Measurements from ENCODE around the gene FAH. TPM values are rescaled to one million over a fixed set of nuclear protein-coding genes. Genes with fewer than 3 reads are reported as not detected.

Gene FAH
- polyA plus RNA-seq, 1 donor from 2014 or later: 3.1 TPM

DNA sequence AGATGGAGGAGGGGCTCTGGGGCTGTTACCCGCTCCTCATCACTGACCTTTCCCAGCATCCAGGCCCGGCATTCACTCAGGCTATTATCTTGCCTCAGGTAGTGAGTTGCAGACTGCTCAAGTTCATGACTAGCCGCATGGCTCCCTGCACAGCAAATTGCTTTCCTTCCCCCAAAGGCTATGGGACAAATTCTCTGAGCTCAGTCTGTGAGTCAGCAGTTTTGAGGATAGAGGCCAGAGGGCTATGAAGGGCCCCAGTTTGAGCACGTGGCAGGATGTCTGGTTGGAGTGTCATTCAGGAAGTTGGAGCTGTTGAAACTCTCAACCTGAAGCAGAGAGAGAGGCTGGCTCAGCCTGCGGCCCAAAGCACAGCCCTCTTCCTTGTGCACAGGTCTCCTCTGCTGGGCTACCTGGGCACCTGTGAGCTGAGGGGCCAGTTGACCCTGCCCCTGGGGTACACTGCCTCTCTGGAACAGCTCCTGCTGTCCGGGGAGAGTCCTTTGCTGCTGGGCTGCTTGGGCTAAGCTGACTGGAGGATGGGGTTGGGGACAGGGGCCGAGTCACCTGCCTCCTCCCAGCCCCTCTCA lies 7.9 kb downstream of the FAH start:
- H3K4me3 ChIP-seq (ENCODE audit: low read length): no peak overlapping the region
- H3K9me2 ChIP-seq (ENCODE audit: insufficient read depth, low read length): no peaks in the 10 kb centered on the region
- no peaks in the 10 kb centered on the region for H3K9me3 ChIP-seq (ENCODE audit: low read length)
- no peaks in the 10 kb centered on the region for H3K27me3 ChIP-seq (ENCODE audit: insufficient read depth, low read depth, low read length)
- no peak overlapping the region for H2AFZ ChIP-seq (ENCODE audit: low read depth, low read length)
- H3F3A ChIP-seq (ENCODE audit: insufficient read depth, low read length, poor library complexity, severe bottlenecking): no peaks in the 10 kb centered on the region
- no peak overlapping the region for H3K4me2 ChIP-seq (ENCODE audit: low read length)
- TF ChIP-seq, protein P1, sequence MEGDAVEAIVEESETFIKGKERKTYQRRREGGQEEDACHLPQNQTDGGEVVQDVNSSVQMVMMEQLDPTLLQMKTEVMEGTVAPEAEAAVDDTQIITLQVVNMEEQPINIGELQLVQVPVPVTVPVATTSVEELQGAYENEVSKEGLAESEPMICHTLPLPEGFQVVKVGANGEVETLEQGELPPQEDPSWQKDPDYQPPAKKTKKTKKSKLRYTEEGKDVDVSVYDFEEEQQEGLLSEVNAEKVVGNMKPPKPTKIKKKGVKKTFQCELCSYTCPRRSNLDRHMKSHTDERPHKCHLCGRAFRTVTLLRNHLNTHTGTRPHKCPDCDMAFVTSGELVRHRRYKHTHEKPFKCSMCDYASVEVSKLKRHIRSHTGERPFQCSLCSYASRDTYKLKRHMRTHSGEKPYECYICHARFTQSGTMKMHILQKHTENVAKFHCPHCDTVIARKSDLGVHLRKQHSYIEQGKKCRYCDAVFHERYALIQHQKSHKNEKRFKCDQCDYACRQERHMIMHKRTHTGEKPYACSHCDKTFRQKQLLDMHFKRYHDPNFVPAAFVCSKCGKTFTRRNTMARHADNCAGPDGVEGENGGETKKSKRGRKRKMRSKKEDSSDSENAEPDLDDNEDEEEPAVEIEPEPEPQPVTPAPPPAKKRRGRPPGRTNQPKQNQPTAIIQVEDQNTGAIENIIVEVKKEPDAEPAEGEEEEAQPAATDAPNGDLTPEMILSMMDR (IDR thresholded peaks at IDR 0.05; ENCODE audit: poor library complexity, severe bottlenecking): no peak
- TF ChIP-seq SMC3 (conservative IDR thresholded peaks at IDR 0.05; ENCODE audit: poor library complexity): no peak
- TF ChIP-seq EP300 (conservative IDR thresholded peaks at IDR 0.05; ENCODE audit: poor library complexity, severe bottlenecking): no peak
- no peak for TF ChIP-seq RAD21 (conservative IDR thresholded peaks at IDR 0.05)
- TF ChIP-seq MXI1 (conservative IDR thresholded peaks at IDR 0.05; ENCODE audit: poor library complexity, severe bottlenecking): no peak
- TF ChIP-seq EZH2 (IDR thresholded peaks at IDR 0.05; ENCODE audit: borderline replicate concordance, insufficient read depth, low read length, poor library complexity, severe bottlenecking): no peak
- TF ChIP-seq TAF1 (IDR thresholded peaks at IDR 0.05; ENCODE audit: low read depth): no peak
- TF ChIP-seq, protein P2, sequence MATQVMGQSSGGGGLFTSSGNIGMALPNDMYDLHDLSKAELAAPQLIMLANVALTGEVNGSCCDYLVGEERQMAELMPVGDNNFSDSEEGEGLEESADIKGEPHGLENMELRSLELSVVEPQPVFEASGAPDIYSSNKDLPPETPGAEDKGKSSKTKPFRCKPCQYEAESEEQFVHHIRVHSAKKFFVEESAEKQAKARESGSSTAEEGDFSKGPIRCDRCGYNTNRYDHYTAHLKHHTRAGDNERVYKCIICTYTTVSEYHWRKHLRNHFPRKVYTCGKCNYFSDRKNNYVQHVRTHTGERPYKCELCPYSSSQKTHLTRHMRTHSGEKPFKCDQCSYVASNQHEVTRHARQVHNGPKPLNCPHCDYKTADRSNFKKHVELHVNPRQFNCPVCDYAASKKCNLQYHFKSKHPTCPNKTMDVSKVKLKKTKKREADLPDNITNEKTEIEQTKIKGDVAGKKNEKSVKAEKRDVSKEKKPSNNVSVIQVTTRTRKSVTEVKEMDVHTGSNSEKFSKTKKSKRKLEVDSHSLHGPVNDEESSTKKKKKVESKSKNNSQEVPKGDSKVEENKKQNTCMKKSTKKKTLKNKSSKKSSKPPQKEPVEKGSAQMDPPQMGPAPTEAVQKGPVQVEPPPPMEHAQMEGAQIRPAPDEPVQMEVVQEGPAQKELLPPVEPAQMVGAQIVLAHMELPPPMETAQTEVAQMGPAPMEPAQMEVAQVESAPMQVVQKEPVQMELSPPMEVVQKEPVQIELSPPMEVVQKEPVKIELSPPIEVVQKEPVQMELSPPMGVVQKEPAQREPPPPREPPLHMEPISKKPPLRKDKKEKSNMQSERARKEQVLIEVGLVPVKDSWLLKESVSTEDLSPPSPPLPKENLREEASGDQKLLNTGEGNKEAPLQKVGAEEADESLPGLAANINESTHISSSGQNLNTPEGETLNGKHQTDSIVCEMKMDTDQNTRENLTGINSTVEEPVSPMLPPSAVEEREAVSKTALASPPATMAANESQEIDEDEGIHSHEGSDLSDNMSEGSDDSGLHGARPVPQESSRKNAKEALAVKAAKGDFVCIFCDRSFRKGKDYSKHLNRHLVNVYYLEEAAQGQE (IDR thresholded peaks at IDR 0.05; ENCODE audit: borderline replicate concordance): no peak
- TF ChIP-seq POLR2AphosphoS5 (IDR thresholded peaks at IDR 0.05): no peak
- no peaks in the 10 kb centered on the region for H4K20me1 ChIP-seq (ENCODE audit: insufficient read depth)
- no peaks in the 10 kb centered on the region for H3K36me3 ChIP-seq (ENCODE audit: insufficient read depth, low read length)
- no peak overlapping the region for H3K27ac ChIP-seq (ENCODE audit: low read length)
- no peak overlapping the region for H3K9ac ChIP-seq (ENCODE audit: low read length)
- no peaks in the 10 kb centered on the region for H3K79me2 ChIP-seq (replicated peaks; ENCODE audit: insufficient read depth, low read length)

DNA sequence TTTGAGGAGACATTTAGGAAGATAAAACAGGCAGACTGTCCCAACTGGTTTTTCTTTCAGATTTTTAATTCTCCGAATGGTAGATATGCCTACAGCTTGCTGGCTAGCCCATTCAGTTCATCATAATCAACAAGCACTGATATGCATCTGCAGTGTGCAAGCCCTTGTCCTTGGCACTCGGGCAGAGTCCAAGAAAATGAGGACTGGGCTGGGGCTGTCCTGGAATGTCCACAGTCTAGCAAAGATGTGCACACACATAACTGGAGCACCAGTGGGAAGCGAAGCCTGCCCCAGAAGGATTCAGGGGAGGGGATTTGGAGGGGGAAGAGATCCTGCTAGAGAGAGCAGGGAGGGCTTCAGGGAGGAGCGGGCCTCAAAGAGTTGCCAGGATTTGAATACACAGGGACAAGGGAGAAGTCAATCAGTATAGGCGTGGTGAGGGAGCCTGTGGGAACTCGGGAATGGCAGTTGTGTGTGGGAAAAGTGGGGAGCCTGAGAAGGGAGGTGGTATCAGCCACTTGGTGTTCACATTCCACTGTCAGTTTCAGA lies 8.7 kb downstream of the FAH start:
- Histone ChIP-seq H3K36me3 (ENCODE audit: insufficient read depth, low read length) (no peaks in the 10 kb centered on the region), H2AFZ (ENCODE audit: low read depth, low read length) (no peak overlapping the region), H3K4me2 (ENCODE audit: low read length) (no peak overlapping the region), H3K27me3 (ENCODE audit: insufficient read depth, low read depth, low read length) (no peaks in the 10 kb centered on the region), H3K79me2 (replicated peaks; ENCODE audit: insufficient read depth, low read length) (no peaks in the 10 kb centered on the region), H3K27ac (ENCODE audit: low read length) (no peak overlapping the region), H3K9me3 (ENCODE audit: low read length) (no peaks in the 10 kb centered on the region), H3F3A (ENCODE audit: insufficient read depth, low read length, poor library complexity, severe bottlenecking) (no peaks in the 10 kb centered on the region), H3K9me2 (ENCODE audit: insufficient read depth, low read length) (no peaks in the 10 kb centered on the region), H4K20me1 (ENCODE audit: insufficient read depth) (no peaks in the 10 kb centered on the region), H3K9ac (ENCODE audit: low read length) (no peak overlapping the region), H3K4me3 (ENCODE audit: low read length) (no peak overlapping the region)
- TF ChIP-seq, protein P1 (IDR thresholded peaks at IDR 0.05; ENCODE audit: poor library complexity, severe bottlenecking): no peak
- no peak for TF ChIP-seq EP300 (conservative IDR thresholded peaks at IDR 0.05; ENCODE audit: poor library complexity, severe bottlenecking)
- TF ChIP-seq, protein P2 (IDR thresholded peaks at IDR 0.05; ENCODE audit: borderline replicate concordance): no peak
- no peak for TF ChIP-seq SMC3 (conservative IDR thresholded peaks at IDR 0.05; ENCODE audit: poor library complexity)
- TF ChIP-seq POLR2AphosphoS5 (IDR thresholded peaks at IDR 0.05): no peak
- TF ChIP-seq MXI1 (conservative IDR thresholded peaks at IDR 0.05; ENCODE audit: poor library complexity, severe bottlenecking): no peak
- TF ChIP-seq TAF1 (IDR thresholded peaks at IDR 0.05; ENCODE audit: low read depth): no peak
- TF ChIP-seq EZH2 (IDR thresholded peaks at IDR 0.05; ENCODE audit: borderline replicate concordance, insufficient read depth, low read length, poor library complexity, severe bottlenecking): no peak

Measured in neural cell (in vitro differentiated cells).